GM23338 (cell line): ENCODE data around the gene BSND. TPM values are rescaled to one million over a fixed set of nuclear protein-coding genes. Genes with fewer than 3 reads are reported as not detected.

Experiments used
- ATAC-seq: fragments of 200-7000 bp; cut with Tn5 transposase; 3 replicates; pipeline ENCODE4 v1.9.1; 2020
- DNase-seq: peaks from one replicate; pipeline ENCODE4 v3.0.0-alpha.2; 2015; ENCODE audit warnings: low spot score
- H2AFZ ChIP-seq: fragments of 200-600 bp; sonication (generic); 2 replicates; pipeline ENCODE4 v1.8.0; 2016; ENCODE audit warnings: antibody characterized with exemption, mild to moderate bottlenecking, moderate library complexity
- H3F3A ChIP-seq: fragments of 200-600 bp; sonication (generic); replicated peaks from 2 replicates; pipeline ENCODE4 v1.8.0; 2017; ENCODE audit warnings: antibody characterized with exemption, mixed run types, low read depth
- H3K27ac ChIP-seq: fragments of 200-600 bp; sonication (generic); 2 replicates; pipeline ENCODE4 v1.6.1; 2016; ENCODE audit warnings: low read depth
- H3K27me3 ChIP-seq: fragments of 200-600 bp; sonication (generic); 2 replicates; pipeline ENCODE4 v1.8.0; 2016; ENCODE audit warnings: mild to moderate bottlenecking, mixed run types, moderate library complexity; ENCODE audit not compliant: insufficient read depth
- H3K36me3 ChIP-seq: fragments of 200-600 bp; sonication (generic); 2 replicates; pipeline ENCODE4 v1.8.0; 2016; ENCODE audit warnings: mild to moderate bottlenecking; ENCODE audit not compliant: insufficient read depth
- H3K4me1 ChIP-seq: fragments of 200-600 bp; sonication (generic); 2 replicates; pipeline ENCODE4 v1.8.0; 2016; ENCODE audit warnings: mild to moderate bottlenecking, moderate library complexity; ENCODE audit not compliant: insufficient read depth
- H3K4me2 ChIP-seq: fragments of 200-600 bp; sonication (generic); 2 replicates; pipeline ENCODE4 v1.7.1; 2017; ENCODE audit warnings: mixed run types
- H3K4me3 ChIP-seq: fragments of 200-600 bp; sonication (generic); 2 replicates; pipeline ENCODE4 v1.6.1; 2016; ENCODE audit warnings: mixed run types
- H3K79me2 ChIP-seq: fragments of 200-600 bp; sonication (generic); replicated peaks from 2 replicates; pipeline ENCODE4 v1.8.0; 2017; ENCODE audit warnings: mild to moderate bottlenecking; ENCODE audit not compliant: insufficient read depth
- H3K9me2 ChIP-seq: fragments of 200-600 bp; sonication (generic); 2 replicates; pipeline ENCODE4 v1.8.0; 2017; ENCODE audit not compliant: insufficient read depth
- H4K20me1 ChIP-seq: fragments of 200-600 bp; sonication (generic); replicated peaks from 2 replicates; pipeline ENCODE4 v1.8.0; 2017; ENCODE audit warnings: mild to moderate bottlenecking; ENCODE audit not compliant: insufficient read depth
- H3K27ac Mint-ChIP-seq: 2 replicates; pipeline ENCODE4 v1.8.0; 2020; ENCODE audit warnings: inconsistent platforms, mild to moderate bottlenecking, moderate library complexity, mixed read lengths
- H3K27me3 Mint-ChIP-seq: 3 replicates; pipeline ENCODE4 v1.8.0; 2022; ENCODE audit warnings: low read depth, mild to moderate bottlenecking, moderate library complexity, mixed read lengths, inconsistent platforms; ENCODE audit not compliant: insufficient read depth, poor library complexity
- H3K36me3 Mint-ChIP-seq: 3 replicates; pipeline ENCODE4 v1.8.0; 2021; ENCODE audit warnings: low read depth, mild to moderate bottlenecking, inconsistent platforms, moderate library complexity, mixed read lengths
- H3K4me1 Mint-ChIP-seq: 3 replicates; pipeline ENCODE4 v1.8.0; 2020; ENCODE audit warnings: mild to moderate bottlenecking, inconsistent platforms, mixed read lengths
- H3K4me3 Mint-ChIP-seq: 3 replicates; pipeline ENCODE4 v1.8.0; 2021; ENCODE audit warnings: moderate library complexity, mild to moderate bottlenecking, inconsistent platforms, mixed read lengths
- H3K9me3 Mint-ChIP-seq: 3 replicates; pipeline ENCODE4 v1.8.0; 2020; ENCODE audit warnings: moderate library complexity, mild to moderate bottlenecking, inconsistent platforms, mixed read lengths
- CREB1 ChIP-seq: fragments of 250-450 bp; sonication (Bioruptor Pico); IDR thresholded peaks from 2 replicates; pipeline ENCODE4 v1.5.0; 2020; ENCODE audit warnings: low read depth, mild to moderate bottlenecking, moderate library complexity
- EZH2phosphoT487 ChIP-seq: fragments of 200-600 bp; sonication (generic); IDR thresholded peaks from one replicate; pipeline ENCODE4 v1.8.1; 2018; ENCODE audit warnings: antibody characterized with exemption; ENCODE audit not compliant: unreplicated experiment
- JUNB ChIP-seq: IDR thresholded peaks from one replicate; pipeline ENCODE4 v1.6.1; 2016; ENCODE audit warnings: antibody characterized with exemption; ENCODE audit not compliant: unreplicated experiment
- NANOG ChIP-seq: IDR thresholded peaks from 2 replicates; pipeline ENCODE4 v1.6.1; 2016; ENCODE audit warnings: antibody characterized with exemption, borderline replicate concordance
- POLR2AphosphoS5 ChIP-seq: IDR thresholded peaks from 2 replicates; pipeline ENCODE4 v1.6.1; 2016; ENCODE audit warnings: antibody characterized with exemption, low read depth
- REST ChIP-seq: IDR thresholded peaks from one replicate; pipeline ENCODE4 v1.6.1; 2018; ENCODE audit warnings: antibody characterized with exemption; ENCODE audit not compliant: unreplicated experiment
- ZNF114 ChIP-seq: fragments of 250-450 bp; sonication (Bioruptor Pico); IDR thresholded peaks from 2 replicates; pipeline ENCODE4 v1.5.0; 2020; ENCODE audit warnings: mild to moderate bottlenecking, moderate library complexity
- ZNF331 ChIP-seq: fragments of 250-450 bp; sonication (Bioruptor Pico); IDR thresholded peaks from 2 replicates; pipeline ENCODE4 v1.5.0; 2020; ENCODE audit warnings: low read depth, mild to moderate bottlenecking, moderate library complexity
- polyA plus RNA-seq: library from polyadenylated mRNA; unstranded; fragments of >200 nt; fragmentation: Nextera tagmentation; extraction: Ambion mirVana; gene quantifications from 2 replicates; pipeline ENCODE4 v1.2.1, GENCODE V29; 2016
- total RNA-seq: library from RNA; depleted of rRNA; stranded (reverse); fragments of >200 nt; shearing (Covaris generic); gene quantifications from 2 replicates; pipeline ENCODE4 v1.2.3, GENCODE V29; 2014; rRNA removed
- TF ChIP-seq, protein P1 (sequence below): IDR thresholded peaks from 2 replicates; pipeline ENCODE4 v1.6.1; 2016; ENCODE audit warnings: antibody characterized with exemption

Gene BSND
- total and polyA plus RNA-seq, 2 experiments from 2014 or later = 0.55 to 1.4 TPM

DNA sequence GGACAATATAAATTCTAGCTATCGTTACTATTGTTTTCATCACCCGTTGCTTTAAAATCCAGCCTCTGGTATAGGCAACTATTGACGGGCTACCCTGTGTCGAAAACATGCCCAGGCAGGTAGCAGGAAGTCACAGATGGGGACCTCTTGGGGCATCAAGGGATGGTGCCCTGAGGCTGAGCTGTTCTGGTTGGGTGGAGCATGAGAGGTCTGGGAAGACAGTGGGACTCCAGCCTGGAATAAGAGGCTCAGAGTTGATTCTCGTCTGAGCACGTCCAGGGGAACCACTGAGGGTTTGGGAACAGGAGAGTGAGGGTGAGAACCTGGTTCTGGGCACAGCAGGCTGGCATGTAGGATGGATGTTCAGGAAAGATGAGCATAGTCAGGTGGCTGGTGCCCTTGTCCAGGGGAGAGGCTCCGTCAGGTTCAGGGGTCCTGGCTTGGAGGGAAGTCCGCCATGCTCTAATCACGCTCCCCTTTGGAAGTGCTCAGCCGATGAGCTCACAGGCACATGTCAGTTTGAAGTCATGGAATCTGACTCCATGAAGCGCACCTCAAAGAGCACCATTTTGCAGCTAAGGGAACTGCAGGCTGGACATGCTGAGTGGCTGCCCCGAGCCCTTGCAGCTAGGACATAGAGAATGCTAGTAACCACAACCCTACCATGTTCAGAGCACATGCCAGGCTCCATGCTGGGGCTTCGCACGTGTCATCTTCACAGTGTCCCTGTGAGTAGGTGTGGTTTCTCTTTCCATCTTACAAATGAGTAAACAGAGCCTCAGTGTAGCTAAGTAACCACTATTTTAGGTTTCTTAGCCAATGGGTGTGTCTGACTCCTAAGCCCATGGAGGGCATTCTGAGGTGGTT is 61.6 kb downstream of the BSND start:
- Mint-ChIP-seq H3K4me1 (no peaks in the 10 kb centered on the region), H3K27ac (no peak overlapping the region)
- TF ChIP-seq, protein P1, sequence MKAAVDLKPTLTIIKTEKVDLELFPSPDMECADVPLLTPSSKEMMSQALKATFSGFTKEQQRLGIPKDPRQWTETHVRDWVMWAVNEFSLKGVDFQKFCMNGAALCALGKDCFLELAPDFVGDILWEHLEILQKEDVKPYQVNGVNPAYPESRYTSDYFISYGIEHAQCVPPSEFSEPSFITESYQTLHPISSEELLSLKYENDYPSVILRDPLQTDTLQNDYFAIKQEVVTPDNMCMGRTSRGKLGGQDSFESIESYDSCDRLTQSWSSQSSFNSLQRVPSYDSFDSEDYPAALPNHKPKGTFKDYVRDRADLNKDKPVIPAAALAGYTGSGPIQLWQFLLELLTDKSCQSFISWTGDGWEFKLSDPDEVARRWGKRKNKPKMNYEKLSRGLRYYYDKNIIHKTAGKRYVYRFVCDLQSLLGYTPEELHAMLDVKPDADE = no peak
- TF ChIP-seq REST = no peak
- no peak for TF ChIP-seq POLR2AphosphoS5
- no peak for TF ChIP-seq CREB1 (CRISPR knock-in tag)
- TF ChIP-seq NANOG = no peak
- TF ChIP-seq JUNB = no peak
- TF ChIP-seq EZH2phosphoT487 = no peak
- no peak for TF ChIP-seq ZNF114 (CRISPR knock-in tag)

DNA sequence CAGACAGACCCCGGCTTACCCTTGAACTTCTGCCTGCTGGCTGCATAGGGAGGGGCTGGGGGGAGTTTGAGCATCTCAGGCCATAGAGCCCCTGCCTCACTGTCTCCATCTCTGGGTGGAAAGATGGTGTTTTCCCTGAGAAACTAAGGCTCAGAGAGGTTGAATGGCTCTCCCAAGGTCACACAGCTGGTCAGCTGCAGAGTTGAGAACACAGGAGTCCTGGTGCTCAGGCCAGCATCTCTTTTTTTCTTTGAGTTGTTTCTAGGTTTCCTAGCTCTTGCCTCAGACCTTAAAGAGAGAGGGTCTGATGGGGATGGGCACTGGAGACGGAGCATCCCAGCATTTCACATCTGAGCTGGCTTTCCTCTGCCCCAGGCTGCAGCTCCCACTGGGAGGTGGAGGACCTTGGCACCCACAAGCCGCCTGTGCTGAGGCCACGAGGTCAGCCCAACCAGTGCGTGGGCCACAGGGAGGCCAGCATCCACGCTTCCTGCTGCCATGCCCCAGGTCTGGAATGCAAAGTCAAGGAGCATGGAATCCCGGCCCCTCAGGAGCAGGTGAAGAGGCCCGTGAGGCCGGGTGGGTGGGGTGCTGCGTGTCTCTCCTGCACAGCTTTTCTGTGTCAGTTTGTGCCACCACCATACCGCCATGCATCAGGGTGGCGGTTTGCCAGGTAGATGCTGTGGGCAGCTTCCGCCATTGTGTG is 62.4 kb downstream of the BSND start:
- no peak for ATAC-seq
- H3K4me1 ChIP-seq = no peaks in the 10 kb centered on the region
- H3K27ac ChIP-seq = peak overlapping the region; percentile 59; the same call in 1 of the 2 replicates
- H3K27me3 Mint-ChIP-seq = peaks cover 9% of the 10 kb centered on the region
- H3K36me3 Mint-ChIP-seq = peaks cover 39% of the 10 kb centered on the region
- H3K27ac Mint-ChIP-seq = no peak overlapping the region
- no peaks in the 10 kb centered on the region for H3K9me2 ChIP-seq
- H3K36me3 ChIP-seq = peaks cover 61% of the 10 kb centered on the region
- H3K27me3 ChIP-seq = no peaks in the 10 kb centered on the region
- H3K4me1 Mint-ChIP-seq = no peaks in the 10 kb centered on the region
- H3K9me3 Mint-ChIP-seq = no peaks in the 10 kb centered on the region
- H3K4me3 Mint-ChIP-seq = no peak overlapping the region
- peaks cover 47% of the 10 kb centered on the region for H3F3A ChIP-seq
- H2AFZ ChIP-seq = no peak overlapping the region
- TF ChIP-seq NANOG = no peak
- TF ChIP-seq JUNB = no peak
- no peak for TF ChIP-seq ZNF114 (CRISPR knock-in tag)
- no peak for TF ChIP-seq ZNF331 (CRISPR knock-in tag)
- H3K79me2 ChIP-seq = no peaks in the 10 kb centered on the region
- DNase-seq = no peak
- H3K4me2 ChIP-seq = no peak overlapping the region
- peaks cover 18% of the 10 kb centered on the region for H4K20me1 ChIP-seq
- H3K4me3 ChIP-seq = no peak overlapping the region

More for the DNA sequence above, 61.6 kb downstream of the BSND start:
- ATAC-seq (no peak), DNase-seq (no peak)
- no peaks in the 10 kb centered on the region for H3K9me2 ChIP-seq
- H3K4me2 ChIP-seq = no peak overlapping the region
- H3K4me3 ChIP-seq = no peak overlapping the region
- H2AFZ ChIP-seq = no peak overlapping the region
- no peak overlapping the region for H3K4me3 Mint-ChIP-seq
- no peaks in the 10 kb centered on the region for H3K9me3 Mint-ChIP-seq
- H3K27me3 ChIP-seq = no peaks in the 10 kb centered on the region
- no peaks in the 10 kb centered on the region for H3K79me2 ChIP-seq
- H4K20me1 ChIP-seq = peaks cover 14% of the 10 kb centered on the region
- H3F3A ChIP-seq = peaks cover 41% of the 10 kb centered on the region
- H3K36me3 Mint-ChIP-seq = peaks cover 37% of the 10 kb centered on the region
- H3K4me1 ChIP-seq = no peaks in the 10 kb centered on the region
- H3K36me3 ChIP-seq = peaks cover 63% of the 10 kb centered on the region
- H3K27me3 Mint-ChIP-seq = peaks cover 9% of the 10 kb centered on the region
- peak overlapping the region; percentile 59 for H3K27ac ChIP-seq

Other genes starting within 250 kb of the BSND start
- gene PARS2, start 234.4 kb upstream of the BSND start, total RNA-seq = 13.6 and 14.8 TPM in 2 replicates
- gene PARS2, start 234.4 kb upstream of the BSND start, polyA plus RNA-seq = 5.9 and 6.5 TPM in 2 replicates
- gene TTC22, start 197.6 kb upstream of the BSND start, total RNA-seq = 1.7 and 2.5 TPM in 2 replicates
- gene TTC22, start 197.6 kb upstream of the BSND start, polyA plus RNA-seq = 0.85 and 1.2 TPM in 2 replicates
- gene DHCR24, start 111.7 kb upstream of the BSND start, total RNA-seq = 453 and 530 TPM in 2 replicates
- gene DHCR24, start 111.7 kb upstream of the BSND start, polyA plus RNA-seq = 124 and 128 TPM in 2 replicates
- gene TMEM61, start 18.3 kb upstream of the BSND start, total RNA-seq = 1.7 and 2.0 TPM in 2 replicates
- gene TMEM61, start 18.3 kb upstream of the BSND start, polyA plus RNA-seq = 1.8 and 3.6 TPM in 2 replicates
- 275 and 327 TPM in 2 replicates for gene PCSK9, start 40.6 kb downstream of the BSND start, total RNA-seq
- gene PCSK9, start 40.6 kb downstream of the BSND start, polyA plus RNA-seq = 77.6 and 78.0 TPM in 2 replicates
- 32.6 and 36.2 TPM in 2 replicates for gene USP24, start 216.4 kb downstream of the BSND start, total RNA-seq
- 11.9 and 12.1 TPM in 2 replicates for gene USP24, start 216.4 kb downstream of the BSND start, polyA plus RNA-seq